ENCODE results near the gene HNF4A.

- TF ChIP-seq CTCF (tag by site-specific recombination; IDR thresholded peaks at IDR 0.05) (no peak), ZNF747 (tag by site-specific recombination; IDR thresholded peaks at IDR 0.05) (no peak), ZBTB6 (tag by site-specific recombination; IDR thresholded peaks at IDR 0.05) (no peak), ZBTB44 (tag by site-specific recombination; IDR thresholded peaks at IDR 0.05) (no peak)
These were observed 12.3 kb upstream of the HNF4A start for GRCh38 chr20:44343162-44343675.
